NCI-H1417 treated with DMSO at 0.1 percent for 48 hours (cell line): ENCODE measurements around the gene ZDBF2.
A peak's percentile ranks its signal among the peaks of the same experiment; 100 is the strongest.
"Not testable (repeated sequence)": the region's sequence is repeated elsewhere in the genome, so short reads cannot be mapped to it uniquely, and the experiment has no call there.

Experiments used
- DNase-seq: peaks from one replicate; lab custom pipeline; 2025; lab: John Stamatoyannopoulos, UW

ZDBF2 gene

DNA sequence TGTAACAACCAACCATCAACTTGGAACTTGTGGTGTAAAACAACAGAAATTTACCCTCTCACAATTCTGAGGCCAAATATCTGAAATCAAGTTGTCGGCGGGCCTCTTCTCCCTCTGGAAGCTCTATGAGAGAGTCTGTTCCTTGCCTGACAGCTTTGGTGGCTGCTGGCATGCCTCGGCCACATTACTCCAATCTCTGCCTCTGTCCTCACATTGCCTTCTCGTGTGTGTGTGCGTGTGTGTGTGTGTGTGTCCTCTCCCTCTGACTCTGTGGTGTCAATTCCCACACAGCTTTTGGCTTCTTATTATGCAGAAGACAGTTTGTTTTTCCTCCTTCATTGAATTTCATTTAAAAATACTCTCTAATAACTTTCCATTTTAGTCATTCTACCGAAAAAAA, 50.4 kb downstream of the ZDBF2 start:
- DNase-seq = no peak

DNA sequence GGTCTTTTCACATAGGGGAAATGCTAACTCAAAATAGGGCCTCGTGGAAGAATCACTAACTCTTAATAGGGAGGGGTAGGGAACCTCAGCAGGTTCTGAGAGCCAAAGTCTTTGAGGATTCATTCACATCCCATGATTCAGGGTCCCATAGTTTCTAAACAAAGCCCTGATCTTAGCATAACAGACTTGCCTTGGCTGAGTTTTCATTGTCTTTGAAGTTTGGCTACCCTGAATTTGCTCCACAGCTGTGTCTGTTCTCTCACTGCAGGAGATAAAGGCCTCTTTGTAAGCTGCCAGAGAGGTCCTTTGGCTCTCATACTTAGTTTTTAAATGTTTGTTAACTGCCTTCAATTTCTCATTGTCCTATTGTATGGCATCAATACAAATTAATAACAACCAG, 54.5 kb downstream of the ZDBF2 start:
- DNase-seq = no peak

DNA sequence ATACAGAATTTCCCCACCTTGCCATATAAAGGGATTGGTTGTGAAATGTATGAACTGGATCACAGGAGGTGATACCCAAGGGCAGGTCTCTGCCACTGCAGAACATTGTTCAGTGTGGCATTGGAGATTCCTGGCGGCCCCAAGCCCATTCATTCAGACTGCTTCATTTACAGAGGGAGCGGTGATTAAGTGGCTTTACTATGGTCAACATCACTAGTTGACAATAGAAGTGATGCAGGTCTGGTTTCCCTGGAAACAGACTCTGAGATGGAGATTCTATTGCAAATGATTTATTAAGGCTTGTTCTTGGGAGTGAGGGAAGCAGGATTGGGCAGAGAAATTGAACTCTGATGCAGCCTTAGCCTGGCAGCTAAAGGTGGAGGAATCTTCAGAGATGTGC, 62.4 kb downstream of the ZDBF2 start:
- peak; percentile 50 for DNase-seq

DNA sequence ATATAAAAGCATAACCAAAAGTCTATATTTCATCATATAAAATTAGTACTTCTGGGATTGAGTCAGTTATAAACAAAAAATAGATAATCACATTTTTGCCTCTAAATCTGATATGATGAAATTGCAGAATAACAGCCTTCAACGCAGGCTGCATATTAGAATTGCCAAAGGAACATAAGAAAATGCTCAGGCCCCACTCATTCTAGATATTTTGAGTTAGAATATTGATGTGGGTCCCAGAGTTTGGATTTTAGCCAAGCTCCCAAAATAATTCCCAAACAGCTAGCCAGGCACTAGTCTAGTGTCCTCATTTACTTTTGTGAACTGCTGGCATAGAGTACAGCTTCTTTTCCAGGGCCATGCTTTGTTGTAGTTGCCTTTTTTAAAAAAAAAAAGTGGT, 63.5 kb downstream of the ZDBF2 start:
- no peak for DNase-seq

DNA sequence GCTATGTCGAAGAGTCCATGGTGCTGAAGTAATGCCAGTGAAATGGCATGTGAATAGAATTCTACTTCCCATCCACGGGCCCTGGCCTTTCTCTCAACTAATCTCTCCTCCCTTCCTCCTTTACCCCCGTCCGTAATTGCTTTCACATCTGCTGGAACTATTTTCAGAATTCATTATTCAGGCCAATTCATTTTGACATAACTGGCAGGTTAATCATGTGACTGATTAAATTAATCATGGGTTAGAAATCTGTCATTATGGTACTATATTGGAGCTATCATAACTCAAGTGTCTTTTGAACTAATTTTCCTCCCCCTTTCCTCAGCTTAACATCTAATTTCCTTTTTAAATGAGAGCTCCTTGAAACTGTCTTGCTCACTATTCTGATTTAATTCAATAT, 66.9 kb downstream of the ZDBF2 start:
- DNase-seq = no peak

DNA sequence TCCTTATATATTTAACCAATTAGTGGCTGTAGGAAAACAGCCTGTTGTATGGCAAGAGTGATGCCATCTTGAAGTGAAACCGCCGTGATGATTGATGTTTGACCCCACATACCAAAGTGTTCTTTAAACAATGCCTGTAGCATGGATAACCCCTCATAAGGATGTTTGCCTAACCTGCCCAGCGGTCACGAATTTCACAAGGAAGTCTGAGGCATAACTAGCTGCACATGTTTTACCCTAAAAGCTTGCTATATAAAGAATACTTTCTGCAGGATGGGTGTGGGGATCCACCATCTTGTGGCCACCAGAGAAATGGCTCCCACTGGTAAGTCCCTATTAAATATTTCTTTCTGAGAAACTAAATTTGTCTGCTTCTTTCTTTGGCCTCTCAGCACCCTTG, 68.7 kb downstream of the ZDBF2 start:
- DNase-seq = no peak

DNA sequence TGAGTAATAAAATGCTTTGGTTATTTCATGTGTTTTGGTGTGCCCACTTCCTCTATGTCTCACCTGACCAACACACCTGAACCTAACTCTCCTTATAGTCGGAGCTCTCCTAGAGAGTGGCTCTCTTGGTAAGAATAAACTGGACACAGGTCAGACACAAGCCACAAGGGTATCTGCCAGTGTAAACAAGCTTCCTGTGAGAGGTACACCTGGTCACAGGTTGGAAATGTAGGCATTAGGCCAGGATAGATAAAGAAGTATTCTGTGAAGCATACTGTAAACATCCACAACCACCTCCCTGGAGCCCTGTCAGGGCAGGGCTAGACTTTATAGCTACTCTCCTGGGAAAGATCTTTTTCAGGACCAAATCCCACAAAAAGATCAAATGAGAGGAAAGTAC, 69.4 kb downstream of the ZDBF2 start:
- DNase-seq = no peak

DNA sequence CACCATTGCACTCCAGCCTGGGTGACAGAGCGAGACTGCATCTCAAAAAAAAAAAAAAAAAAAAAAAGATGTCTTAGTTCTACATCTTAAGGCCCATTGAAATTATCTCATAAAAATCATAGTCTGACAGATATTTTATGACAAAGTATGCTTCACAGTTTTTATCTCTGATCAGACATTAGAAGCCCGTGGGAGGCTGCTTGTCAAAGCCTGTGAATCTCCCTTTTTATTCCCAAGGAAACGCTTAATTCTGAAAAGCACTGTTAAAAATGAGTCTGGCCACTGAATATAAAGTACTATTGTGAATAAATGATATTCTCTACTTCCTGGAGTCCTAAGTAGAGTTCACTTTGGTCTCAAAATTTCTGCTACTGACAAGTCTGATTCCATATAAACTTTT, 71.1 kb downstream of the ZDBF2 start:
- no peak for DNase-seq

DNA sequence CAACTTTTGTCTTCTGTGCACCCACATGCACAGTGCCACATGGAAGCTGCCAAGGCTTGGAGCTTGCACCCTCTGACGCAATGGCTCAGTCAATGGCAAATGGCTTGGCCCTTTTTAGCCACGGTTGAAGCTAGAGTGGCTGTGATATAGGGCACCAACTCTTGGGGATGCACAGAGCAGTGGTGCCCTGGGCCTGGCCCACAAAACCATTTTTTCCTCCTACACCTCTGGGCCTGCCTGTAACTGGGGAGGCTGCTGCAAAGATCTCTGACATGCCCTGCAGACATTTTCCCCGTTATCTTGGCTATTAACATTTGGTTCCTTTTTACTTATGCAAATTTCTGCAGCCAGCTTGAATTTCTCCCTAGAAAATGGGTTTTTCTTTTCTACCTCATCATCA, 74.9 kb downstream of the ZDBF2 start:
- no peak for DNase-seq

DNA sequence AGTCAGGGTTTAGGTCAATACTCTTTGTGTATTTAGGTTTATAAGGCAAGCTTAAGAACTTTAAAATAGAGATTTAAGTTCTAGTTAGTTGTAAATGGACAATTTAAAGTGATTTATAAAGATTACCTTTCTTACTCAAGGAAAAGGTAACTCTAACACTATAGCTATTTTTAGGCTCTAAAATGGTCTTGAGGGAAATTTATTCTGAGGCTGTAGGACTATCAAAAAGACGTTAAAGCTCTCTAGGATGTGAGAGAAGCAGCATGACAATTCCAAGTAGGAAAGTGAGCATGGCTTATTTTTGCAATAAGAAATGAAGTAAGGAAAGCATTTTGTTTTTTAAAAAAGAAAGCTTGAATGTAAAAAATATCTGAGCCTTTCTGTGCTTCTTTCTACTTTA, 78.1 kb downstream of the ZDBF2 start:
- DNase-seq = no peak

DNA sequence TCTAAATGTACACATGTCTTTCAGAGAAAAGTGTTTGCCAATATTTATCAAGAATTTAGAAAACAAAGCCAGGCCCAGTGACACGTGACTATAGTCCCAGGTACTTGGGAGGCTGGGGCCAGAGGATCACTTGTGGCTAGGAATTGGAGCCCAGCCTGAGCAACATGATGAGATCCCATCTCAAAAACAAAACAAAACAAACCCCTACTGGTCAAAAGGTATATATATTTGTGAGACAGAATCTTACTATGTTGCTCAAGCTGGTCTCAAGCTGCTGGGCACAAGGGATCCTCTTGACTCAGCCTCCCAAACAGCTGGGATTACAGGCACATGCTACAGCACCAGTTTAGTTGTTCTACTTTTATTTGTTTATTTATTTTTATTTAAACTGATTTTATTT, 79.2 kb downstream of the ZDBF2 start:
- no peak for DNase-seq

DNA sequence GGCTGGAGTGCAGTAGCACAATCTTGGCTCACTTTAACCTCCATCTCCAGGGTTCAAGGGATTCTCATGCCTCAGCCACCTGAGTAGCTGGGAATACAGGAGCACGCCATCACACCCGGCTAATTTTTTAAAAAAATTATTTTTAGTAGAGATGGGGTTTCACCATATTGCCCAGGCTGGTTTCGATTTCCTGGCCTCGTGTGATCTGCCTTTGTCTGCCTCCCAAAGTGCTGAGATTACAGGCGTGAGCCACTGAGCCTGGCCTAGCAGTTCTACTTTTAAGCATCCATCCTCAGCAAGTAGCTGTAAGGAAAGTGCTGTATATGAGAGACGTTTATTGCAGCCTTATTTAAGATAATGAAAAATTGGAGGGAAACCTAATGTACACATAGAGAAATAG, 79.7 kb downstream of the ZDBF2 start:
- DNase-seq = no peak

DNA sequence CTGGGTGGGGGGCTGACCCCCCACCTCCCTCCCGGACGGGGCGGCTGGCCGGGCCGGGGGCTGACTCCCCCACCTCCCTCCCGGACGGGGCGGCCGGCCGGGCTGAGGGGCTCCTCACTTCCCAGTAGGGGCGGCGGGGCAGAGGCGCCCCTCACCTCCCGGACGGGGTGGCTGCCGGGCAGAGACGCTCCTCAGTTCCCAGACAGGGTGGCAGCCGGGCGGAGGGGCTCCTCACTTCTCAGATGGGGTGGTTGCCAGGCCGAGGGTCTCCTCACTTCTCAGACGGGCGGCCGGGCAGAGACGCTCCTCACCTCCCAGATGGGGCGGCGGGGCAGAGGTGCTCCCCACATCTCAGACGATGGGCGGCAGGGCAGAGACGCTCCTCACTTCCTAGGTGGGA, 82.4 kb downstream of the ZDBF2 start:
- not testable (repeated sequence) for DNase-seq

DNA sequence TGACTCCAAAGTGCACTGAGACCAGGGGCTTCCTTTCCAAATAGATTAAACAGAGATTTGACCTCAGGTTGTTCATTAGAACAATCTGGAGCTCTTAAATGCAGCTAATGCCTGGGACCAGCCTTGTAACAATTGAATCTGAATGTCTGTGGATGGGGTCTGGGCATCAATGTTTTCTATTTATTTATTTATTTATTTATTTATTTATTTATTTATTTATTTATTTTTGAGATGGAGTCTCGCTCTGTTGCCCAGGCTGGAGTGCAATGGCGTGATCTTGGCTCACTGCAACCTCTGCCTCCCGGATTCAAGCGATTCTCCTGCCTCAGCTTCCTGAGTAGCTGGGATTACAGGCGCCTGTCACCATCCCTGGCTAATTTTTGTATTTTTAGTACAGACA, 86.4 kb downstream of the ZDBF2 start:
- not testable (repeated sequence) for DNase-seq

DNA sequence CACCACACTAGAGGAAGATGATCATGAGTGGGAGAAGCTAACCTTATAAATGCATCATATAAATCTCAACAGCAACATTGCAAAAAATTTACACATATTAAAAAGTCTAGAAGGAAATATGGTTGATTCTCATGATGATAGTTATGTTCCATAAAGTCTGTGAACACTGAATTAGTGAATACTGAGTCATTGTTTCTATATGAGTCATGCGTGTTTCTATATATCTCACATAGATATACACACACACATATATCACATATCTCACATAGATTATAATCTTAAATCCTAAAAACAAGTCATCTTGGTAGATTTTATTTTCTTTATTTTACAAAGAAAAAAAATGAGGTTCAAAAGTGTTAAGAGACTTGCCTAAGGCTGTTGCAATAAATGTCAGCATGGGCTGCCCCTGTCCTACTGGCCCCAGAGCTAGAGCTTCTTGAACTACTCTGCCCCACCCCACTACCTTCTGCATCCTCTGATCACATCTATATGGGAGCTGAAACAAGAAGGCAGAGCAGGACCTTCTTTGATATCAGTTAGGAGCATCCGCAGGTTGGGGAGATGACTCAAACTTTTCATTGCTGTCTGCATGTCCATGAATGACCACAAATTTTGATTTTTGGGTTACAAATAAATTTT, 87.1 kb downstream of the ZDBF2 start:
- no peak for DNase-seq
